ENCODE measurements around the gene CYP4Z1.
"Not testable (repeated sequence)": the region's sequence is repeated elsewhere in the genome, so short reads cannot be mapped to it uniquely, and the experiment has no call there.

The CYP4Z1 gene

DNA sequence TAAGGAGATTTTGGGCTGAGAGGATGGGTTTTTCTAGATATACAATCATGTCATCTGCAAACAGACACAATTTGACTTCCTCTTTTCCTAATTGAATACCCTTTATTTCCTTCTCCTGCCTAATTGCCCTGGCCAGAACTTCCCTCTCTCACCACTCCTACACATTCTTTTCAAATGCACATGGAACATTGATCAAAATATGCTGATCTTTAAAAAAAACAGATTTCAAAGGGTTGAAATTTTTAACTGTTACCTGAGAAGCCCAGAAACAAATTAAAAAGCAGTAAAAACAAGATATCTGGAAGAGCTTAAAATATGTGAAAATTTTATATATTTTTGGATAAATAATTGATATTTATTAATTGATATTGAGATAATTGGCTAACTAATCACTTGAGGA lies 57.8 kb downstream of the CYP4Z1 start:
- not testable (repeated sequence) for DNase-seq; H3K27me3 ChIP-seq (replicated peaks; ENCODE audit: control insufficient read depth, insufficient read depth, low read length, poor library complexity, severe bottlenecking); H3K27ac ChIP-seq (ENCODE audit: insufficient read depth, low read length, poor library complexity, severe bottlenecking); H3K4me3 ChIP-seq (ENCODE audit: insufficient read depth, low read depth, low read length, poor library complexity, severe bottlenecking); H3K9me3 ChIP-seq (ENCODE audit: control insufficient read depth, low read length); H3K36me3 ChIP-seq (ENCODE audit: control insufficient read depth, insufficient read depth, low read length); H3K4me1 ChIP-seq (ENCODE audit: control insufficient read depth, insufficient read depth, low read length, poor library complexity, severe bottlenecking)

DNA sequence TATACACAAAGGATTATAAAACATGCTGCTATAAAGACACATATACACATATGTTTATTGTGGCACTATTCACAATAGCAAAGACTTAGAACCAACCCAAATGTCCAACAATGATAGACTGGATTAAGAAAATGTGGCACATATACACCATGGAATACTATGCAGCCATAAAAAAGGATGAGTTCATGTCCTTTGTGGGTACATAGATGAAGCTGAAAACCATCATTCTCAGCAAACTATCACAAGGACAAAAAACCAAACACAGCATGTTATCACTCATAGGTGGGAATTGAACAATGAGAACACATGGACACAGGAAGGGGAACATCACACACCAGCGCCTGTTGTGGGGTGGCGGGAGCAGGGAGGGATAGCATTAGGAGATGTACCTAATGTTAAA lies 60.0 kb downstream of the CYP4Z1 start:
- not testable (repeated sequence) for H3K4me1 ChIP-seq (ENCODE audit: control insufficient read depth, insufficient read depth, low read length, poor library complexity, severe bottlenecking); DNase-seq; H3K27ac ChIP-seq (ENCODE audit: insufficient read depth, low read length, poor library complexity, severe bottlenecking); H3K36me3 ChIP-seq (ENCODE audit: control insufficient read depth, insufficient read depth, low read length); H3K9me3 ChIP-seq (ENCODE audit: control insufficient read depth, low read length); H3K4me3 ChIP-seq (ENCODE audit: insufficient read depth, low read depth, low read length, poor library complexity, severe bottlenecking); H3K27me3 ChIP-seq (replicated peaks; ENCODE audit: control insufficient read depth, insufficient read depth, low read length, poor library complexity, severe bottlenecking)

DNA sequence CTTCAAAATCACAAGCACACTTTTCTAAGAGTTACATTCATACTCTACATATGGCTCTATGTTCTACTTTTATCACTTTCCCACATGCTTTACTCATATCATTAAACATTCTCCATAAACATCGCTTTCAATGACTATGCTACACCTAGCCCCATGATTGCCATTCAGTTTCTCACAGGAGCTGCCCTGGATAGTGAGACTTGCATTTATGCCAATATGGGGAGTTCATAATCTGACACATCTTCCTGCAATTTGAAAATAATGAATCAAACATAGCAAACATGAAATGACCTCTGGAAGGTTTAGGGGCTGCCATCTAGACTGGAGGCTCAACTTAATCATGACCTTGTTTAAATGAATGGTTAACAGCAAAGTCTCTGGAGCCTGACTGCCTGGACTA lies 61.2 kb downstream of the CYP4Z1 start:
- Histone ChIP-seq H3K9me3 (ENCODE audit: control insufficient read depth, low read length) (no peaks in the 10 kb centered on the region), H3K4me1 (ENCODE audit: control insufficient read depth, insufficient read depth, low read length, poor library complexity, severe bottlenecking) (no peaks in the 10 kb centered on the region), H3K36me3 (ENCODE audit: control insufficient read depth, insufficient read depth, low read length) (no peaks in the 10 kb centered on the region), H3K27me3 (replicated peaks; ENCODE audit: control insufficient read depth, insufficient read depth, low read length, poor library complexity, severe bottlenecking) (no peaks in the 10 kb centered on the region), H3K4me3 (ENCODE audit: insufficient read depth, low read depth, low read length, poor library complexity, severe bottlenecking) (no peak overlapping the region), H3K27ac (ENCODE audit: insufficient read depth, low read length, poor library complexity, severe bottlenecking) (no peak overlapping the region)
- no peak for DNase-seq

- not testable (repeated sequence) for H3K36me3 ChIP-seq (ENCODE audit: control insufficient read depth, insufficient read depth, low read length); DNase-seq; H3K4me3 ChIP-seq (ENCODE audit: insufficient read depth, low read depth, low read length, poor library complexity, severe bottlenecking); H3K9me3 ChIP-seq (ENCODE audit: control insufficient read depth, low read length); H3K27me3 ChIP-seq (replicated peaks; ENCODE audit: control insufficient read depth, insufficient read depth, low read length, poor library complexity, severe bottlenecking); H3K4me1 ChIP-seq (ENCODE audit: control insufficient read depth, insufficient read depth, low read length, poor library complexity, severe bottlenecking); H3K27ac ChIP-seq (ENCODE audit: insufficient read depth, low read length, poor library complexity, severe bottlenecking)
Observed at GRCh38 chr1:47128854-47129253, 61.8 kb downstream of the CYP4Z1 start.

DNA sequence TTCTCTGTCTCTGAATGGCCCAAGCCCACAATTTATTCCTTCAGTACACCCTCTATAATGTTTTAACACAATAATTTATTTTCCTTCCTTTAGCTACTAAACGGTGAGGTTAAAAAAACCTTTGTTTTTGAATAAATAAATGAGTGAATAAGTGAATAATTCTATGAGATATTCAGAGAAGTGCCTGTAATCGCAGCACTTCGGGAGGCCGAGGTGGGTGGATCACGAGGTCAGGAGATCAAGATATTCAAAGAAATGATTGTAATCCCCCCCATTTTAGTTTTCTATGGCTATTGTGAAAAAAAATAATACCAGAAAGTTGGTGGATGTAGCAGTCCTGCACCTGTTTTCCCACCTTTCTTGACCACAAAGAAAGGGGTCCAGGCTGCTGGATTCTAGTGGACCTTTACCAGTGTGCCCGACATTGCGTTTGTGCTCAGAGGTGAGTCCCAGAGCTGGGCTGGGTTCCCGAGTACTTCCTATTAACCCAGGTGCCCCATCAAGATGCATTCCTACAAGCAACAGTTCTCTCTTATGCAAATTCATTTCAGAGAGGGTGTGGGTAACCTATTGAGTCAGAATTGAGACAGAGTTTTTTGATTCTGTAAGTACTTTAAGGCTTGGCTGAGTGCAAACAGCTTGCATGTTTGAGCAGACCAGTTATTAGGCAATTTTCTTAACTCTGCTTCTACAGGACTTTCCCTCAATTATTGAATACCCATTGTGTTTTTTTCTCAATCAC lies 62.6 kb downstream of the CYP4Z1 start:
- not testable (repeated sequence) for DNase-seq; H3K9me3 ChIP-seq (ENCODE audit: control insufficient read depth, low read length); H3K27ac ChIP-seq (ENCODE audit: insufficient read depth, low read length, poor library complexity, severe bottlenecking); H3K4me1 ChIP-seq (ENCODE audit: control insufficient read depth, insufficient read depth, low read length, poor library complexity, severe bottlenecking); H3K4me3 ChIP-seq (ENCODE audit: insufficient read depth, low read depth, low read length, poor library complexity, severe bottlenecking); H3K36me3 ChIP-seq (ENCODE audit: control insufficient read depth, insufficient read depth, low read length); H3K27me3 ChIP-seq (replicated peaks; ENCODE audit: control insufficient read depth, insufficient read depth, low read length, poor library complexity, severe bottlenecking)

DNA sequence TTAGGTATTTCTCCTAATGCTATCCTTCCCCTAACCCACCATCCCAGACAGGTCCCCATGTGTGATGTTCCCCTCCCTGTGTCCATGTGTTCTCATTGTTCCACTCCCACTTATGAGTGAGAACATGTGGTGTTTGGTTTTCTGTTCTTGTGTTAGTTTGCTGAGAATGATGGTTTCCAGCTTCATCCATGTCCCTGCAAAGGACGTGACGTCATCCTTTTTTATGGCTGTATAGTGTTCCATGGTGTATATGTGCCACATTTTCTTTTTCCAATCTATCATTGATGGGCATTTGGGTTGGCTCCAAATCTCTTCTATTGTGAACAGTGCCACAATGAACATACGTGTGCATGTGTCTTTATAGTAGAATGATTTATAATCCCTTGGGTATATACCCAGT lies 65.6 kb downstream of the CYP4Z1 start:
- not testable (repeated sequence) for H3K36me3 ChIP-seq (ENCODE audit: control insufficient read depth, insufficient read depth, low read length); H3K9me3 ChIP-seq (ENCODE audit: control insufficient read depth, low read length); H3K4me1 ChIP-seq (ENCODE audit: control insufficient read depth, insufficient read depth, low read length, poor library complexity, severe bottlenecking); H3K4me3 ChIP-seq (ENCODE audit: insufficient read depth, low read depth, low read length, poor library complexity, severe bottlenecking); H3K27me3 ChIP-seq (replicated peaks; ENCODE audit: control insufficient read depth, insufficient read depth, low read length, poor library complexity, severe bottlenecking); H3K27ac ChIP-seq (ENCODE audit: insufficient read depth, low read length, poor library complexity, severe bottlenecking); DNase-seq

- Histone ChIP-seq H3K36me3 (ENCODE audit: control insufficient read depth, insufficient read depth, low read length) (no peaks in the 10 kb centered on the region), H3K27me3 (replicated peaks; ENCODE audit: control insufficient read depth, insufficient read depth, low read length, poor library complexity, severe bottlenecking) (no peaks in the 10 kb centered on the region), H3K9me3 (ENCODE audit: control insufficient read depth, low read length) (no peaks in the 10 kb centered on the region), H3K27ac (ENCODE audit: insufficient read depth, low read length, poor library complexity, severe bottlenecking) (no peak within 1 kb of the TSS), H3K4me3 (ENCODE audit: insufficient read depth, low read depth, low read length, poor library complexity, severe bottlenecking) (no peak within 1 kb of the TSS), H3K4me1 (ENCODE audit: control insufficient read depth, insufficient read depth, low read length, poor library complexity, severe bottlenecking) (no peaks in the 10 kb centered on the region)
- DNase-seq = no peak
Observed at GRCh38 chr1:47137198-47137597, 70.2 kb downstream of the CYP4Z1 start, which contains the start of gene CYP4A22. TSS of gene CYP4A22 (plus strand) at chr1:47137441. CDS start at chr1:47137486, 45 bp downstream.

DNA sequence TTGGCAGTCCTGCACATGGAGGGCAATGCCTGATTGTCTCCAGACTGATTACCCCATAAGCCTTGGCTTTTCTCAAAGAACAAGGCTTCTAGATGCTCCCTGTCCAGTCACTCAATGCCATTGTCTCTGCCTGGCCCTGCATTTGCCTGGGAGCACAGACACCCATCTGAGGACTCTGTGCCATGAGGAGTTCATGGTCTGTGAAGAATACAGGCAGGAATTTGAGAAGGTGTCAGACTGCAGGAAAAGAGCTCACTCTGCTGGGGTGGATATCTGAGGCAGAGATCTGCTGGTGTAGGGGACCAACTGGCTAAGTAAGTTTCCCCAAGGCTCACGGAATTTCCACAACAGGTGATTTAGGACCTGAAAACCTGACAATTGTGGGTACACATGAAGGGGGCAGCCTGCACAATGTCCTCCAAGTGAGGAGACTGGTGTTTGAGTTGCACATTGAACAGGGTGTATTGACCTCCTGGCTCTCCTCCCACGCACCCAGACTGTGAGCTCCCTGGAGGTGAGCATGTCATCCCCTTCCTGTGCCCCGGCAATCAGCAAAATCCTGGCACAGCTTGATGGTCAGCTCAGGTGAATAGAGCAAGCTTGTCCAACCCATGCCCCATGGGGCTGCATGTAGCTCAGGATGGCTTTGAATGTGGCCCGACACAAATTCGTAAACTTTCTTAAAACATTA lies 71.0 kb downstream of the CYP4Z1 start:
- no peak for DNase-seq
- Histone ChIP-seq H3K9me3 (ENCODE audit: control insufficient read depth, low read length) (no peaks in the 10 kb centered on the region), H3K27ac (ENCODE audit: insufficient read depth, low read length, poor library complexity, severe bottlenecking) (no peak overlapping the region), H3K4me1 (ENCODE audit: control insufficient read depth, insufficient read depth, low read length, poor library complexity, severe bottlenecking) (no peaks in the 10 kb centered on the region), H3K27me3 (replicated peaks; ENCODE audit: control insufficient read depth, insufficient read depth, low read length, poor library complexity, severe bottlenecking) (no peaks in the 10 kb centered on the region), H3K4me3 (ENCODE audit: insufficient read depth, low read depth, low read length, poor library complexity, severe bottlenecking) (no peak overlapping the region), H3K36me3 (ENCODE audit: control insufficient read depth, insufficient read depth, low read length) (no peaks in the 10 kb centered on the region)

GRCh38 chr1:47140358-47140757 lies 73.3 kb downstream of the CYP4Z1 start:
- H3K4me3 ChIP-seq (ENCODE audit: insufficient read depth, low read depth, low read length, poor library complexity, severe bottlenecking); H3K36me3 ChIP-seq (ENCODE audit: control insufficient read depth, insufficient read depth, low read length); H3K27ac ChIP-seq (ENCODE audit: insufficient read depth, low read length, poor library complexity, severe bottlenecking); H3K4me1 ChIP-seq (ENCODE audit: control insufficient read depth, insufficient read depth, low read length, poor library complexity, severe bottlenecking); H3K27me3 ChIP-seq (replicated peaks; ENCODE audit: control insufficient read depth, insufficient read depth, low read length, poor library complexity, severe bottlenecking); DNase-seq; H3K9me3 ChIP-seq (ENCODE audit: control insufficient read depth, low read length): not testable (repeated sequence)

GRCh38 chr1:47143654-47144053 lies 76.6 kb downstream of the CYP4Z1 start:
- not testable (repeated sequence) for H3K27ac ChIP-seq (ENCODE audit: insufficient read depth, low read length, poor library complexity, severe bottlenecking); H3K9me3 ChIP-seq (ENCODE audit: control insufficient read depth, low read length); H3K27me3 ChIP-seq (replicated peaks; ENCODE audit: control insufficient read depth, insufficient read depth, low read length, poor library complexity, severe bottlenecking); DNase-seq; H3K4me1 ChIP-seq (ENCODE audit: control insufficient read depth, insufficient read depth, low read length, poor library complexity, severe bottlenecking); H3K36me3 ChIP-seq (ENCODE audit: control insufficient read depth, insufficient read depth, low read length); H3K4me3 ChIP-seq (ENCODE audit: insufficient read depth, low read depth, low read length, poor library complexity, severe bottlenecking)
